OCI-LY1 (cell line): ENCODE results near the gene LRRC25.

Source experiments
- H2AFZ ChIP-seq: fragments of 200-600 bp; sonication (generic), shearing (Covaris generic); 2 replicates; pipeline ENCODE4 v1.6.0; 2014; ENCODE audit warnings: antibody characterized with exemption, mild to moderate bottlenecking, low read length
- H3F3A ChIP-seq: fragments of 200-600 bp; sonication (generic), shearing (Covaris generic); 2 replicates; pipeline ENCODE4 v1.6.0; 2014; ENCODE audit warnings: mild to moderate bottlenecking, antibody characterized with exemption, low read length, moderate library complexity; ENCODE audit not compliant: insufficient read depth
- H3K27ac ChIP-seq: fragments of 200-600 bp; sonication (generic); 2 replicates; pipeline ENCODE4 v1.5.1; 2014; ENCODE audit warnings: low read length, mixed run types, mild to moderate bottlenecking, low read depth; ENCODE audit not compliant: poor library complexity, severe bottlenecking
- H3K27me3 ChIP-seq: fragments of 200-600 bp; sonication (generic); 2 replicates; pipeline ENCODE4 v1.6.0; 2014; ENCODE audit warnings: antibody characterized with exemption, mild to moderate bottlenecking, low read length, moderate library complexity; ENCODE audit not compliant: insufficient read depth
- H3K36me3 ChIP-seq: fragments of 200-600 bp; sonication (generic); 2 replicates; pipeline ENCODE4 v1.6.1; 2014; ENCODE audit warnings: mild to moderate bottlenecking, antibody characterized with exemption, low read length, moderate library complexity, mixed read lengths; ENCODE audit not compliant: insufficient read depth
- H3K4me1 ChIP-seq: fragments of 200-600 bp; sonication (generic); 2 replicates; pipeline ENCODE4 v1.5.1; 2014; ENCODE audit warnings: mild to moderate bottlenecking, low read length, moderate library complexity; ENCODE audit not compliant: insufficient read depth, severe bottlenecking
- H3K4me2 ChIP-seq: fragments of 200-600 bp; sonication (generic), shearing (Covaris generic); 2 replicates; pipeline ENCODE4 v1.6.1; 2014; ENCODE audit warnings: low read length
- H3K4me3 ChIP-seq: fragments of 200-600 bp; sonication (generic); 2 replicates; pipeline ENCODE4 v1.5.1; 2014; ENCODE audit warnings: low read length, low read depth, mild to moderate bottlenecking, mixed read lengths; ENCODE audit not compliant: poor library complexity, severe bottlenecking
- H3K79me2 ChIP-seq: fragments of 200-600 bp; shearing (Covaris generic); 2 replicates; pipeline ENCODE4 v1.6.1; 2016; ENCODE audit warnings: mixed run types, low read length, mixed read lengths; ENCODE audit not compliant: insufficient read depth
- H3K9ac ChIP-seq: fragments of 200-600 bp; sonication (generic), shearing (Covaris generic); 2 replicates; pipeline ENCODE4 v1.6.1; 2014; ENCODE audit warnings: mild to moderate bottlenecking, low read length, mixed read lengths
- H3K9me2 ChIP-seq: fragments of 200-600 bp; sonication (generic), shearing (Covaris generic); 2 replicates; pipeline ENCODE4 v1.6.1; 2014; ENCODE audit warnings: low read depth, mild to moderate bottlenecking, low read length, mixed read lengths
- H3K9me3 ChIP-seq: fragments of 200-600 bp; shearing (Covaris generic); 2 replicates; pipeline ENCODE4 v1.6.1; 2014; ENCODE audit warnings: low read length, mixed read lengths
- H4K20me1 ChIP-seq: fragments of 200-600 bp; sonication (generic), shearing (Covaris generic); 2 replicates; pipeline ENCODE4 v1.6.0; 2016; ENCODE audit warnings: mild to moderate bottlenecking, low read length; ENCODE audit not compliant: insufficient read depth
- CTCF ChIP-seq: fragments of 200-600 bp; sonication (generic), shearing (Covaris generic); IDR thresholded peaks from 2 replicates; pipeline ENCODE4 v1.5.1; 2017; ENCODE audit warnings: mild to moderate bottlenecking, antibody characterized with exemption, low read length, moderate library complexity, mixed read lengths
- EZH2 ChIP-seq: fragments of 200-600 bp; sonication (generic), shearing (Covaris generic); IDR thresholded peaks from 2 replicates; pipeline ENCODE4 v1.8.0; 2017; ENCODE audit warnings: borderline replicate concordance, mixed run types, mild to moderate bottlenecking, antibody characterized with exemption, low read length, moderate library complexity, mixed read lengths

Gene LRRC25

GRCh38 chr19:18443831-18444230 lies 46.4 kb upstream of the LRRC25 start:
- Histone ChIP-seq H2AFZ (no peak overlapping the region), H3K9me2 (no peaks in the 10 kb centered on the region), H3K27me3 (no peaks in the 10 kb centered on the region), H3F3A (0 out of 2 replicates have a peak, but pooled peaks cover 4% of the 10 kb centered on the region), H3K4me3 (no peak overlapping the region), H3K9ac (no peak overlapping the region), H3K4me1 (peaks cover 8% of the 10 kb centered on the region), H3K9me3 (no peaks in the 10 kb centered on the region), H4K20me1 (no peaks in the 10 kb centered on the region), H3K4me2 (no peak overlapping the region), H3K36me3 (peaks cover 30% of the 10 kb centered on the region), H3K27ac (no peak overlapping the region), H3K79me2 (no peaks in the 10 kb centered on the region)
- TF ChIP-seq CTCF (no peak), EZH2 (no peak)

- TF ChIP-seq CTCF, result no peak
- TF ChIP-seq EZH2, result no peak
- peaks cover 10% of the 10 kb centered on the region for H3K4me1 ChIP-seq
- no peak overlapping the region for H3K9ac ChIP-seq
- H3F3A ChIP-seq, result 0 out of 2 replicates have a peak, but pooled peaks cover 4% of the 10 kb centered on the region
- no peaks in the 10 kb centered on the region for H3K9me2 ChIP-seq
- H3K27ac ChIP-seq, result no peak overlapping the region
- H3K4me2 ChIP-seq, result no peak overlapping the region
- H3K27me3 ChIP-seq, result no peaks in the 10 kb centered on the region
- no peak overlapping the region for H3K4me3 ChIP-seq
- H3K9me3 ChIP-seq, result no peaks in the 10 kb centered on the region
- H4K20me1 ChIP-seq, result no peaks in the 10 kb centered on the region
- no peak overlapping the region for H2AFZ ChIP-seq
- H3K36me3 ChIP-seq, result peaks cover 30% of the 10 kb centered on the region
- no peaks in the 10 kb centered on the region for H3K79me2 ChIP-seq
These were observed 46.0 kb upstream of the LRRC25 start for GRCh38 chr19:18443406-18443805.

- TF ChIP-seq EZH2 (no peak), CTCF (no peak)
- Histone ChIP-seq H3K27me3 (no peaks in the 10 kb centered on the region), H4K20me1 (no peaks in the 10 kb centered on the region), H3K79me2 (no peaks in the 10 kb centered on the region), H3F3A (0 out of 2 replicates have a peak, but pooled peaks cover 4% of the 10 kb centered on the region), H2AFZ (no peak overlapping the region), H3K9me2 (no peaks in the 10 kb centered on the region), H3K9me3 (no peaks in the 10 kb centered on the region), H3K36me3 (peaks cover 30% of the 10 kb centered on the region), H3K4me2 (no peak overlapping the region), H3K4me1 (peaks cover 10% of the 10 kb centered on the region), H3K27ac (no peak overlapping the region), H3K4me3 (no peak overlapping the region), H3K9ac (no peak overlapping the region)
These were observed 45.5 kb upstream of the LRRC25 start for GRCh38 chr19:18442941-18443340.
